SHP77 (cell line): ENCODE results near the gene CD7.

Source experiments
- DNase-seq, 2 experiments: peaks; one replicate each; lab custom pipeline; 2025; lab: John Stamatoyannopoulos, UW

CD7 gene

DNA sequence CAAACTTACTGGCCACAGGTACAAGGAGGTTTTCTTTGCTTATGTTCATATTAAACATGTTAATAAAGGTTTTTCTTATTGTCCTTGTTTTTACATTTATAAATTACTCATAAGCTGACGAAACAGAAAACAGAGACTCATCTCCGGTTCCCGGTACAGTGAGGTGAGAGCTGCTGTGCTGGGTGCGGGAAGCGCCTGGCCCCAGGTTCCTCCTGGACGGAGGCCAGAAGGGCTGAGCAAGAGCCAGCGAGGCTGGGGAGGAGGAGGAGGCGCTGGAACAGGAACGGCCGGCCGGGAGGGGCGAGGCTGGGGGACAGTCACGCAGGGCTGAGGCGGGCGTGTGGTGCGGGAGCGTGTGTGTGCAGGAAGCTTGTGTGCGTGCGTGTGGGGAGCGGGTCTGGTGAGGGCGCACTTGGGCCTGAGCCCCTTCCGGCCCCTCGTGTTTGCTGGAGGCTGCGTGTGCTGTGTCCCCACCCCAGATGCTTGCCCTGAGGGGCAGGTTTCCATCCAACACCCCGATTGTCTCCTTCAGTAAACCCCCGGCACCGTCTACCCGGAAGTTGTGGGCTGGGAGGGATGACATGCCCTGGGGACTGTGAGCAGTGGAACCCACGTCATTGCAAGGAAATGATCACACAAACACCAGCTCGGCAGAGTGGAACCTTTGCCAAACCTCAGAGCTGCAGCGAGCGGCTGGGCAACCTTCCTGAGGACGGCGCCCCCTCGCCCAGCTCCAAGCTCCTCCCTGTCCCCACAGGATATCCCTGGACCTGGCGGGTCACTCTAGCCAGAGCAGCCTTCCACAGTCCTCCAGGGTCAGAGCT lies 19.5 kb downstream of the CD7 start:
- DNase-seq, result peak; percentile 78 to 89

GRCh38 chr17:82297280-82297713 lies 20.1 kb downstream of the CD7 start:
- peak; percentile 49 to 73 for DNase-seq

DNA sequence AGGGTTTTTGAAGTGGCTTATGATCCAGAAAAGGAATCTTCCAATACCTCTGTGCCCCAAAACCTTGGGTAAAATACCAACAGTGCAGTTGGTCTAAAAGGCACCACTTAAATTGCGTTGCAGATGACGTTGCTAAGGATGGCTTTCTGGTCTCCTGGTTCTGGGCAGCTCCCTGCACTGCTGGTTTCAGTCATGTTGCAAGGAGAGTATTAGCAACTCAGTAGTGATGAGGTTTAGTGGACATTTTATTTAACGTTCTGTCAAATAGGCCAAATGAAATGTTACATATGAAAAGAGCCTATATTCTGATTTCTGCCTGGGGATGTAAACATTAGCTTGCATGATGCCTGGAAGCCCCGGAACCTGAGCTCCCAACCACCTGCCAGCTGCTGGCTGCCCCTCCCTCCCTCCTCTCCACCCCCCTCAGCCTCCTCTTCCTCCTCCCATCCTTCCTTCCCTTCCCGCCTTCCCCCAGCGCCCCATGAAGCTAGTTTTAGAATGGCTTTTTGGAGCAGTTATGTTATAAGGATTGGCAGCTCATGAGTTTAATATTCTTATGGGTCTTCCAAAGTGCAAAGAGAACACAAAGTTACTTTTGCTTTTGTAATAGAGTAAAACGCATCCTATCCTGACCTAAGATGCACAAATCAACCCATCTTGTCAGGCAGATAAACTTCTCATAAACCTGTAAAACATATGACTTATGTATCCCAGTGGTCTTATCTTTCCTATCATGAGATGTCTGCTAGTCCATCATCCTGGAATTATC lies 20.7 kb downstream of the CD7 start:
- DNase-seq, result peak in 1 of 2 experiments; percentile 46

DNA sequence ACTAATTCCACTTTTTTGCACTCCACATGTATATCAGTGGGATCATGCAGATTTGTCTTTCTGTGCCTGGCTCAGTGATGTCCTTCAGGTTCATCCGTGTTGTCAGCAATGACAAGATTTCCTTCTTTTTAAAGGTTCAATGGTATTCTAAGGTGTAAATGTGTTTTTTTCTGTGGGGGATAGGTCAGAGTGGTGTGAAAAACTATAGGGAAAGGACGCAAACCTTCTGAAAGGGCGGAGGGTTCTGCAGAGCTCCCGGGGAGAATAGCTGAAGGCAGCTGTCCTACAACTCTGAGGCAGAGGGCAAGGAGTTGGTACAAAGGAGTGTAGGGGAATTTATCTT lies 22.0 kb downstream of the CD7 start:
- no peak for DNase-seq

- no peak for DNase-seq
Observed at GRCh38 chr17:82294064-82294773, 23.2 kb downstream of the CD7 start.

DNA sequence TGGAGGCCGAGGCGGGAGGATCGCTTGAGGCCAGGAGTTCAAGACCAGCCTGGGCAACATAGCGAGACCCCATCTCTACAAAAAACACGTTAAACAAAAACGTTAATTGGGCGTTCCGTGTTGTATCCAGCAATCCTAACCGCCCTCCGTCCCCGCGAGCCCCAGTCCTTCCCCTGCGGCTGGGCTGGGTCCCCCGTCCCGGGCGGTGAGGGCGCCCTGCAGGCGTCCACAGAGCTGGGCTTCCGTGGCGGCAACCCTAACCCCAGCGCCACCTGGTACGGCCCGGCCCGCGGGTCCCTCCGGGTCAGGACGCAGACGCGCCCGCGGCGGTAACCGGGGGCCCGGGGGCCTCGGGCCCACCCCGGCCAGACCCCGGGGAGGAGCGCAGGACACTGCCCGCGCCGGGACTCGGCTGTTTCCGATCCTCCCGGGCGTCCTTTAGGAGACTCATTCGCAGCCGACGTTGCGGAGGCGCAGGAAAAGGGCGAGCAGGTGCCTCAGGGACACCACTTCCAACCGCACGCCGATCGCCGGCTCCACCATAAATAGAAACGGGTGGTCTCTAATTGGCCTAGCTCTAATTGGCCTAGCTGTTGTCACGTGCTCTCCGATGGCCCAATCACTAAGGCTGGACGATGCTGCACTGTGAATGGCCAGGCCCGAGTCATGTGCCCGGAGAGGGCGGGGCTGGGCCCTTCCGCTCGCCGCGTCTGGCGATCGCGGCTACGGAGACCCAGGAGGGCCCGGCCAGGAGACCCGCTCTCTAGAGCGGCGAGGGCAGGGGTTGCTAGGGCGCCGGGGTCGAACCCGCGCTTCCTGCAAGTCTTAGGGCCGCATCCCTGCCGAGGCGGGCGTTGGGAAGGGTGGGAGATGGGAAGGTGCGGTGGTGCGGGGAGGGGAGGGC lies 24.9 kb downstream of the CD7 start:
- peak; percentile 100 for DNase-seq

GRCh38 chr17:82291582-82292250 lies 25.7 kb downstream of the CD7 start:
- no peak for DNase-seq

DNA sequence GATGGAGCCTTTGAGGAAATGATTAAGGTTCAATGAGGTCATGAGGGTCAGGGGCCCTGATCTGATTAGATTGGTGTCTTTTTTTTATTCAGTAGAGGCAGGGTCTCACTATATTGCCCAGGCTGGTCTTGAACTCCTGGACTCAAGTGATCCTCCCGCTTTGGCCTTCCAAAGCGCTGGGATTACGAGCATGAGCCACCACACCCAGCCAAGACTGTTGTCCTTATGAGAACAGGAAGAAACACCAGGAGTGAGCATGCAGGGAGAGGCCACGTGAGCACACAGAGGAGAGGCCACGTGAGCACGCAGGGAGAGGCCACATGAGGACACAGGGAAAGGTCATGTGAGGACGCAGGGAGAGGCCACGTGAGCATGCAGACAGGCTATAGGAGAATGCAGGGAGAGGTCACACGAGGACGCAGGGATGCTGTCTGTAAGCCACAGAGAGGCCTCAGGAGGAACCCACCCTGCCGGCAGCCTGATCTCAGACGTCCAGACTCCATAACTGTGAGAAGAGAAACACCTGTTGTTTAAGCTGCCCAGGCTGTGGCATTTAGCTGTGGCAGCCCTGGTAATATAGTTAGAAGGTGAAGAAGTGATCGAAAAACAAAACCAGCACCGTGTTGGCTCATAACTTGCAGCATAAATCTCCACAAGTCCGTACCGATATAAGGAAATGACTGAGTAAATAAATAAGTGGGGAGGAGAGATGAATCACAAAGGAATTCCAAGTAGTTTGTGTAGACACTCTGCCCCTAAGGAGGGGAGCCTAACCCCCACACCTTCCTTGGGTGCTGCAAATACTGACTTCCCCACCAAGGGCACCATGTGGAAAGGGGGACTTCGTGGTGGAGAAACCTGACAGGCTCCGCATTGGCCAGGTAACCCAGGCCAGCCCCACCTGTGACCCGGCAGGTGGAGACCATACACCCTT lies 29.3 kb downstream of the CD7 start:
- peak; percentile 96 to 99 for DNase-seq

GRCh38 chr17:82287013-82287867 lies 30.2 kb downstream of the CD7 start:
- DNase-seq, result no peak

DNA sequence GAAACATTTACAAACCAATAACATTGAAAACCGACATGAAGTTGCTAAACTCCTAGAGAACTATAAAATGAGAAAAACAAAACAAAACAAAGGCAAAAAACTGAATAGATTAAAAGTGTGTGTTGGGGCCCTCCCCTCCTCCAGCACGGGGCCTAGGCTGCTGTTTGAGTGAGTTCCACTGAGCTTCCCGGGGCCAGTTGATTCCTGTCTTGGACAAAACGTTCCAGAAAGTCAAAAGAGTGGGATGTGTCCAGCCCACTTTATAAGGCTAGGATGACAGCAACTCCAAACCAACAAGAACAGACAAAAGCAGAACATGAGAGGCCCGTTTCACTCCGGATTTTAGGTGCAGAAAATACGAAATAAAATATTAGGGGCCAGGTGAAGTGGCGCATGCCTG lies 32.3 kb downstream of the CD7 start:
- DNase-seq, result no peak

DNA sequence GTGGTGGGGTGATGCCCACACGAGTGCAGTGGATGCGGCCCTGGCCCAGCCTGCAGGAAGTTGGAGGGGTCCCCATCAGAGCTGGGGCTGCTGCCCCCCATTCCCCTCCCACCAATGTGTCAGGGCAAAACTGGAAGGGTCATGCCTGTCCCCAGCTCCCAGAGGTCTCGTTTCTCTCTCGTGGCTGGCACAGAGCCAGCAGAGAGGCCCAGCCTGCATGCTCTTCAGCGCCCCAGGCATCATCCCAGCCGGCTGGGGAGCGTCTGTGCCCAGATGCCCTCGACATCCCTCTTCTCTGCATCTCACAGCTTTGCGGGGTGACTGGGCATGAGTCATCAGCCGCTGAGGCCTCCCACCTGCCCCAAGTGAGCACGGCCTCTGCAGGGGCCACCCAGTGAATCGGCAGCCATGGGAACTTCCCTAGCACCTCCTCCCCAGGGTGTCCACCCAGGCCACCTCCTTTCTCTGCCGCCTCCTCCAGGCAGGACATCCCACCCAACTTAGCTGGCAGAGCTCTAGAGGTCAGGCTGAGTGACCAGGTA lies 34.1 kb downstream of the CD7 start:
- DNase-seq, result peak; percentile 64 to 65

GRCh38 chr17:82282239-82283207 lies 34.9 kb downstream of the CD7 start:
- DNase-seq, result no peak

DNA sequence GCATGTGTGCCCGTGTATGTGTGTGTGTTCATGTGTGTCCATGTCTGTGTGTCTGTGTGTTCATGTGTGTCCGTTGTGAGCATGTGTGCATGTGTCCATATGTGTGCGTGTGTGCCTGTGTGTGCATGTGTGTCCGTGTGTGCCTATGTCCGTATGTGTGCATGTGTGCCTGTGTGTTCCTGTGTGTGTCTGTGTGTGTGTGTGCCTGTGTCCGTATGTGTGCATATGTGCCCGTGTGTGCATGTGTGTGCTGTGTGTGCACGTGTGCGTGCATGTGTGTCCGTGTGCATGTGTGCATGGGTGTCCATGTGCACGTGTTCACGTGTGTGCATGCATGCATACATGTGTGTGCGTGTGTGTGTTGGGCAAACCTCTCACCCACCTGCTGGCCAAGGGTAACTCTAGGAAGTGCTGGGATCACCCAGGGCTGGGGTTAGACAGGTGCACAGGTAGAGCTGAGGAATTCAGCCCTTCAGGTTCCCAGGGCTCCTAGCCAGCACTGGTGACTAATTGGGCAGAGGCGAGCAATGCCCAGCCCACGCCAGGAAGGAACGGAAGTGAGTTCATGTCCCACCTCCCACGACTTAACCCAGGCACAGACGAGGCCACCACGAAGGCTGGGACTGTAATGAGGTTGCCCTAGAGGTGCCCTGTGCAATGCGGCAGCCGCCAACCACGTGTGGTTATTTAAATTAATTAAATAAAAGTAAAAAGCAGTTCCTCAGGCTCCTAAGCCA lies 35.7 kb downstream of the CD7 start:
- DNase-seq, result no peak

- no peak for DNase-seq
Observed at GRCh38 chr17:82281076-82281475, 36.3 kb downstream of the CD7 start.

- DNase-seq, result no peak
Observed at GRCh38 chr17:82280537-82280936, 36.9 kb downstream of the CD7 start.

- no peak for DNase-seq
Observed at GRCh38 chr17:82278786-82279391, 38.5 kb downstream of the CD7 start.
